SK-N-SH treated with all-trans-retinoic acid at 6 μM for 48 hours (cell line): ENCODE measurements around the gene SPATA46.
"Not testable (repeated sequence)": the region's sequence is repeated elsewhere in the genome, so short reads cannot be mapped to it uniquely, and the experiment has no call there.

ENCODE experiments used
- ATAC-seq: fragments of 200-7000 bp; cut with Tn5 transposase; 3 replicates; pipeline ENCODE4 v1.9.1; 2020; ENCODE audit warnings: mild to moderate bottlenecking, moderate library complexity
- ARNTL ChIP-seq: fragments of 450-650 bp; formaldehyde crosslinking; IDR thresholded peaks from 2 replicates; pipeline ENCODE4 v1.5.0; 2020; ENCODE audit warnings: low read depth, mild to moderate bottlenecking, moderate library complexity, borderline replicate concordance
- CSDC2 ChIP-seq: fragments of 250-450 bp; sonication (Bioruptor Pico); IDR thresholded peaks from 2 replicates; pipeline ENCODE4 v1.5.0; 2020; ENCODE audit warnings: mild to moderate bottlenecking, moderate library complexity
- ESRRG ChIP-seq: fragments of 250-450 bp; sonication (Bioruptor Pico); IDR thresholded peaks from 2 replicates; pipeline ENCODE4 v1.6.1; 2021; ENCODE audit warnings: mild to moderate bottlenecking
- GLIS3 ChIP-seq: fragments of 250-450 bp; sonication (Bioruptor Pico); IDR thresholded peaks from 2 replicates; pipeline ENCODE4 v1.5.0; 2020; ENCODE audit warnings: mild to moderate bottlenecking, moderate library complexity
- ISL1 ChIP-seq: fragments of 250-450 bp; sonication (Bioruptor Pico); IDR thresholded peaks from 2 replicates; pipeline ENCODE4 v2.1.2; 2022; ENCODE audit warnings: mild to moderate bottlenecking, moderate library complexity
- OSR1 ChIP-seq: fragments of 250-450 bp; sonication (Bioruptor Pico); IDR thresholded peaks from 2 replicates; pipeline ENCODE4 v1.8.0; 2022; ENCODE audit warnings: moderate library complexity, mild to moderate bottlenecking, inconsistent platforms
- PPARA ChIP-seq: fragments of 250-450 bp; sonication (Bioruptor Pico); IDR thresholded peaks from 2 replicates; pipeline ENCODE4 v1.5.0; 2020; ENCODE audit warnings: mild to moderate bottlenecking, borderline replicate concordance
- RARB ChIP-seq: fragments of 250-450 bp; sonication (Bioruptor Pico); IDR thresholded peaks from 2 replicates; pipeline ENCODE4 v1.8.0; 2021; ENCODE audit warnings: mild to moderate bottlenecking, moderate library complexity
- SNAI2 ChIP-seq: fragments of 250-450 bp; sonication (Bioruptor Pico); IDR thresholded peaks from 2 replicates; pipeline ENCODE4 v1.5.0; 2020; ENCODE audit warnings: mild to moderate bottlenecking, moderate library complexity
- TOX ChIP-seq: fragments of 250-450 bp; sonication (Bioruptor Pico); IDR thresholded peaks from 2 replicates; pipeline ENCODE4 v1.8.0; 2021; ENCODE audit warnings: mild to moderate bottlenecking, moderate library complexity, borderline replicate concordance
- ZC3H10 ChIP-seq: fragments of 250-450 bp; sonication (Bioruptor Pico); IDR thresholded peaks from 2 replicates; pipeline ENCODE4 v1.5.1; 2021; ENCODE audit warnings: mild to moderate bottlenecking, moderate library complexity
- ZFP3 ChIP-seq: fragments of 250-450 bp; sonication (Bioruptor Pico); IDR thresholded peaks from 2 replicates; pipeline ENCODE4 v1.5.0; 2020; ENCODE audit warnings: mild to moderate bottlenecking, moderate library complexity
- ZNF565 ChIP-seq: fragments of 450-650 bp; formaldehyde crosslinking; conservative IDR thresholded peaks from 2 replicates; pipeline ENCODE4 v1.5.0; 2020; ENCODE audit warnings: low read depth, mild to moderate bottlenecking, moderate library complexity
- ZNF70 ChIP-seq: fragments of 450-650 bp; formaldehyde crosslinking; IDR thresholded peaks from 2 replicates; pipeline ENCODE4 v1.5.0; 2020; ENCODE audit warnings: mild to moderate bottlenecking, moderate library complexity
- ZNF8 ChIP-seq: fragments of 450-650 bp; formaldehyde crosslinking; IDR thresholded peaks from 2 replicates; pipeline ENCODE4 v1.5.0; 2020; ENCODE audit warnings: mild to moderate bottlenecking, moderate library complexity
- TF ChIP-seq, protein P1 (sequence below): fragments of 250-450 bp; sonication (Bioruptor Pico); IDR thresholded peaks from 2 replicates; pipeline ENCODE4 v1.5.1; 2020; ENCODE audit warnings: low read depth, mild to moderate bottlenecking, moderate library complexity
- TF ChIP-seq, protein P2 (sequence below): fragments of 250-450 bp; sonication (Bioruptor Pico); IDR thresholded peaks from 2 replicates; pipeline ENCODE4 v1.5.1; 2021; ENCODE audit warnings: mild to moderate bottlenecking, moderate library complexity
- TF ChIP-seq, protein P3 (sequence below): fragments of 250-450 bp; sonication (Bioruptor Pico); IDR thresholded peaks from 2 replicates; pipeline ENCODE4 v1.8.0; 2020; ENCODE audit warnings: mild to moderate bottlenecking, moderate library complexity, borderline replicate concordance

Gene SPATA46

DNA sequence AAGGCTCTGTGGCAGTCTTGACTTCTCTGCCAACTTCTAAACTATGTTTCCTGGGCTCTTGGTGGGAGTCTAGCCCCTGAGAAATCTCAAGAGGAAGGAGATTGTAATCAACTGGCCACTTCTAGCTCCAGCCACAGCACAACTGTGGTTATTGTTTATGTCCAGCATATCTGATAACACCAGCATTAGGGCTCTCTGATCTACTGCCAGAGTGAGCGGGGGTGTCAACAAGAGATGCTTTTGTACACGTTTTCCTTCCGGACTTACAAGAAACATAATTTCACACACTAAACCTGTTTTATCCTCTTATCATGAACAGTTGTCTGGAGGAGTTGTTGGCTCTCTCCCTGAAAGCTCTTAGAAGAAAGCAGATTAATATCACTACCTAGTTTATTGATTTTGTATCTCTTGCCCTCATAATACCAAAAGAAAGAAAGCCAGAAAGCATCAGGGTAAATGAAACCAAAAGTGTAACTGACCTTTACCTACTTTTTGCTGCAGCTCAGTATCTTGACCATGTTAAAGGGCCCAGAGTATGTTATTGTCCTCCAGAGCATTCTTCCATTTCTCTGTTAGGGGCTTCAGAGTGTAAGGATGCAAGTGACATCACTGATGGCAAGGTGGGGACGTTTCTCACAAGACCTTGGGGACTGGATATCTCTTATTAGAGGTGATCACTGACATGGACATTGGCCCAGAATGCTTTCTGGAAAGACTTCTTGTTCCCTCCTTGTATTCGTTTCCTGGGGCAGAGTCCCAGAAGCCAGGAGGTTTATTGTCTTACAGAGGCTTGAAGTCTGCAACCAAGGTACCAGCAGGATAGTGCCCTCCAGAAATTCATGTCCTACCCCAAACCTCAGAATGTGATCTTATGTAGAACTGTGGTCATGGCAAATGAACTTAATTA, 44.9 kb upstream of the SPATA46 start:
- ATAC-seq = no peak

DNA sequence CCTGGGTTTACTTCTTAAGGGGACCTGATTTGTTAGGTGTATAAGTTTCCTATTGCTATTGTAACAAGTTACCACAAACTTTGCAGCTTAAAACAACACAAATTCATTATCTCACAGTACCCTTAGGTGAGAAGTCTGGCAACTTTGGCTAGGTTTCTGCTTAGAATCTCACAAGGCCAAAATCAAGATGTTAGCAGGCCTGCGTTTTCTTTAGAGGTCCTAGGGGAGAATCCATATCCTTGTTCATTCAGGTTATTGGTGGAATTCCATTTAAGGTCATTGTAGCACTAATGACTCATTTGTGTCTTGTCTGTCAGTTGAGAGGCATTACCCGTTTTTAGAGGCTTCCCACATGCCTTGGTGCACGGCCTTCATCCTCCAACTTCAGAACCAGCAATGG, 43.5 kb upstream of the SPATA46 start:
- no peak for ATAC-seq
- TF ChIP-seq, protein P1, sequence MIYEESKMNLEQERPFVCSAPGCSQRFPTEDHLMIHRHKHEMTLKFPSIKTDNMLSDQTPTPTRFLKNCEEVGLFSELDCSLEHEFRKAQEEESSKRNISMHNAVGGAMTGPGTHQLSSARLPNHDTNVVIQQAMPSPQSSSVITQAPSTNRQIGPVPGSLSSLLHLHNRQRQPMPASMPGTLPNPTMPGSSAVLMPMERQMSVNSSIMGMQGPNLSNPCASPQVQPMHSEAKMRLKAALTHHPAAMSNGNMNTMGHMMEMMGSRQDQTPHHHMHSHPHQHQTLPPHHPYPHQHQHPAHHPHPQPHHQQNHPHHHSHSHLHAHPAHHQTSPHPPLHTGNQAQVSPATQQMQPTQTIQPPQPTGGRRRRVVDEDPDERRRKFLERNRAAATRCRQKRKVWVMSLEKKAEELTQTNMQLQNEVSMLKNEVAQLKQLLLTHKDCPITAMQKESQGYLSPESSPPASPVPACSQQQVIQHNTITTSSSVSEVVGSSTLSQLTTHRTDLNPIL (CRISPR knock-in tag) = no peak
- no peak for TF ChIP-seq GLIS3 (CRISPR knock-in tag)
- TF ChIP-seq ZC3H10 (CRISPR knock-in tag) = no peak
- no peak for TF ChIP-seq PPARA (CRISPR knock-in tag)
- TF ChIP-seq ZFP3 (CRISPR knock-in tag) = no peak
- TF ChIP-seq, all 23 proteins: peak for 0

More for the DNA sequence above, 44.9 kb upstream of the SPATA46 start:
- TF ChIP-seq ZNF70 (CRISPR knock-in tag) (no peak), ARNTL (CRISPR knock-in tag) (no peak), ZNF8 (CRISPR knock-in tag) (no peak), ESRRG (CRISPR knock-in tag) (no peak), ZC3H10 (CRISPR knock-in tag) (no peak), ISL1 (no peak), RARB (CRISPR knock-in tag) (no peak), TOX (CRISPR knock-in tag) (no peak), GLIS3 (CRISPR knock-in tag) (no peak), OSR1 (CRISPR knock-in tag) (no peak), SNAI2 (CRISPR knock-in tag) (no peak), CSDC2 (CRISPR knock-in tag) (no peak), PPARA (CRISPR knock-in tag) (no peak)
- TF ChIP-seq, protein P2, sequence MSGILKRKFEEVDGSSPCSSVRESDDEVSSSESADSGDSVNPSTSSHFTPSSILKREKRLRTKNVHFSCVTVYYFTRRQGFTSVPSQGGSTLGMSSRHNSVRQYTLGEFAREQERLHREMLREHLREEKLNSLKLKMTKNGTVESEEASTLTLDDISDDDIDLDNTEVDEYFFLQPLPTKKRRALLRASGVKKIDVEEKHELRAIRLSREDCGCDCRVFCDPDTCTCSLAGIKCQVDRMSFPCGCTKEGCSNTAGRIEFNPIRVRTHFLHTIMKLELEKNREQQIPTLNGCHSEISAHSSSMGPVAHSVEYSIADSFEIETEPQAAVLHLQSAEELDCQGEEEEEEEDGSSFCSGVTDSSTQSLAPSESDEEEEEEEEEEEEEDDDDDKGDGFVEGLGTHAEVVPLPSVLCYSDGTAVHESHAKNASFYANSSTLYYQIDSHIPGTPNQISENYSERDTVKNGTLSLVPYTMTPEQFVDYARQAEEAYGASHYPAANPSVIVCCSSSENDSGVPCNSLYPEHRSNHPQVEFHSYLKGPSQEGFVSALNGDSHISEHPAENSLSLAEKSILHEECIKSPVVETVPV (CRISPR knock-in tag) = no peak
- TF ChIP-seq, protein P3, sequence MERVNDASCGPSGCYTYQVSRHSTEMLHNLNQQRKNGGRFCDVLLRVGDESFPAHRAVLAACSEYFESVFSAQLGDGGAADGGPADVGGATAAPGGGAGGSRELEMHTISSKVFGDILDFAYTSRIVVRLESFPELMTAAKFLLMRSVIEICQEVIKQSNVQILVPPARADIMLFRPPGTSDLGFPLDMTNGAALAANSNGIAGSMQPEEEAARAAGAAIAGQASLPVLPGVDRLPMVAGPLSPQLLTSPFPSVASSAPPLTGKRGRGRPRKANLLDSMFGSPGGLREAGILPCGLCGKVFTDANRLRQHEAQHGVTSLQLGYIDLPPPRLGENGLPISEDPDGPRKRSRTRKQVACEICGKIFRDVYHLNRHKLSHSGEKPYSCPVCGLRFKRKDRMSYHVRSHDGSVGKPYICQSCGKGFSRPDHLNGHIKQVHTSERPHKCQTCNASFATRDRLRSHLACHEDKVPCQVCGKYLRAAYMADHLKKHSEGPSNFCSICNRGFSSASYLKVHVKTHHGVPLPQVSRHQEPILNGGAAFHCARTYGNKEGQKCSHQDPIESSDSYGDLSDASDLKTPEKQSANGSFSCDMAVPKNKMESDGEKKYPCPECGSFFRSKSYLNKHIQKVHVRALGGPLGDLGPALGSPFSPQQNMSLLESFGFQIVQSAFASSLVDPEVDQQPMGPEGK (CRISPR knock-in tag) = no peak
- TF ChIP-seq, all 23 proteins: peak for 0

DNA sequence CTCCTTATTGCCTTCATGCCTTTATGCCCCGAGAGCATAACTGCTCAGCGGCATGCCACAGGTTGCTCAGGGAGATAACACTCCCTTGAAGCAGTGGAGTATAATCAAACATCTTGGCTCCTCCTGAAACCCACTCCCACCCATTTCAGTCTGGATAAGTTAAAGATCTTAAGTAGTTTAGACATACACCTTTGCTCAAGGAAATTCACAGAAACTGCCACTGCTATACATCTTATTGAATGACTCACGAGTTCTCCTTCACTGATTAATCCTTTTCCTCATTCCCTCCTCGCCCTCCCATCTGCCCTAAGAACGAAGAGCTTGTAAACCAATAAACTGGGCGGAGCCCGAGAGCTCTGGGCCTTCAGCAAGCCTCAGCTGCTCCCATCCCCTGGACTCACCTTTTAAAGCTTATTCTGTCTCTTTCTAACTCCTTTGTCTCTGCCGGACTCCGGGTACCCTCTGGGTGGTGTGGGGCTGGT, 42.8 kb upstream of the SPATA46 start:
- not testable (repeated sequence) for ATAC-seq

DNA sequence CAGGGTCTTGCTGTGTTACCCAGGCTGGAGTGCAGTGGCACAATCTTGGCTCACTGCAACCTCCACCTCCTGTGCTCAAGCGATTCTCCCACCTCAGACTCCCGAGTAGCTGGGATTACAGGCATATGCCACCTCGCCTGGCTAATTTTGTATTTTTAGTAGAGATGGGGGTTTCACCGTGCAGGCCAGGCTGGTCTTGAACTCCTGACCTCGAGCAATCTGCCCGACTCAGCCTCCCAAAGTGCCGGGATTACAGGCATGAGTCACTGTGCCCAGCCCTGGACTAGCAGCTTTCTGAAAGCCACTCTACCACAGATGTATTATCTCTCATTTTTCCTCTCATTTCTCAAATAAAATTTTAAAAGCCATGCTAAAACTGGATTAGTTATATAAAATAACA, 41.9 kb upstream of the SPATA46 start:
- not testable (repeated sequence) for ATAC-seq

DNA sequence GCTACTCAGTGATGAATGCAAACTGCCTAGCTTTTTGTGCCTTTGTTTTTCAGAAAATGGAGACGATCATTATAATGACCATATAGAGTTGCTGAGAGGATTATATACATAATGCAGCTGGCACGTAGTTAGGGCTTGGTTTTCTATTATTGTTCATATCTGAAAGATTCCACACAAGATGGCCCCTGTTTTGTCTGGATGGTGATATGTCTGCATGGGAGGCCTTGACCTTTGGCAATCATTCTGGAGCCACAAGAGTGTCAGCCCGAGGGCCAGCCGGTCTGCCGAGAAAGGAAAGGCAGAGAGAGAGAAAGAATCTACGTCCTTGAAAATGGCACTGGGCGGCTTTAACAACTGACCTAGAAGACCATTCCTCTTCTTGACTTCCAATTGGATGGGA, 41.0 kb upstream of the SPATA46 start:
- ATAC-seq = no peak
- TF ChIP-seq RARB (CRISPR knock-in tag) (no peak), SNAI2 (CRISPR knock-in tag) (no peak), ZNF565 (CRISPR knock-in tag) (no peak), ISL1 (no peak), ZC3H10 (CRISPR knock-in tag) (no peak), CSDC2 (CRISPR knock-in tag) (no peak)
- TF ChIP-seq, protein P2 (CRISPR knock-in tag) = no peak
- TF ChIP-seq, protein P3 (CRISPR knock-in tag) = no peak
